ENCODE measurements around the gene PRICKLE4.
A peak's percentile ranks its signal among the peaks of the same experiment; 100 is the strongest.

Gene PRICKLE4

GRCh38 chr6:41780551-41781365, at the start of gene PRICKLE4:
PRICKLE4 (plus strand) TSS chr6:41780782; CDS start chr6:41783474, 2,692 bp downstream.
- DNase-seq (ENCODE audit: low spot score) = peak; percentile 54

- no peak for DNase-seq (ENCODE audit: low spot score)
Measured at GRCh38 chr6:41731561-41732086, 49.0 kb upstream of the PRICKLE4 start.

- no peak for DNase-seq (ENCODE audit: low spot score)
Measured at GRCh38 chr6:41732149-41732548, 48.4 kb upstream of the PRICKLE4 start.

GRCh38 chr6:41732591-41733359, 47.8 kb upstream of the PRICKLE4 start:
- DNase-seq (ENCODE audit: low spot score) = no peak

GRCh38 chr6:41733360-41733706, 47.2 kb upstream of the PRICKLE4 start:
- DNase-seq (ENCODE audit: low spot score) = no peak

- DNase-seq (ENCODE audit: low spot score) = peak; percentile 92
Measured at GRCh38 chr6:41733707-41734665, 46.6 kb upstream of the PRICKLE4 start.

- peak; percentile 89 for DNase-seq (ENCODE audit: low spot score)
Measured at GRCh38 chr6:41734666-41735426, 45.7 kb upstream of the PRICKLE4 start.

- peak; percentile 98 for DNase-seq (ENCODE audit: low spot score)
Measured at GRCh38 chr6:41735427-41736185, 45.0 kb upstream of the PRICKLE4 start, which contains the start of gene TFEB. TFEB (minus strand) TSS chr6:41735608; CDS start chr6:41691213, 44,395 bp downstream.

- DNase-seq (ENCODE audit: low spot score) = no peak
Measured at GRCh38 chr6:41736186-41736733, 44.3 kb upstream of the PRICKLE4 start.

- no peak for DNase-seq (ENCODE audit: low spot score)
Measured at GRCh38 chr6:41736800-41737555, 43.6 kb upstream of the PRICKLE4 start.

- DNase-seq (ENCODE audit: low spot score) = no peak
Measured at GRCh38 chr6:41737591-41738130, 42.9 kb upstream of the PRICKLE4 start.

- DNase-seq (ENCODE audit: low spot score) = no peak
Measured at GRCh38 chr6:41739041-41739440, 41.5 kb upstream of the PRICKLE4 start.

- no peak for DNase-seq (ENCODE audit: low spot score)
Measured at GRCh38 chr6:41740366-41741162, 40.0 kb upstream of the PRICKLE4 start.

GRCh38 chr6:41741625-41742490, 38.7 kb upstream of the PRICKLE4 start:
- no peak for DNase-seq (ENCODE audit: low spot score)

GRCh38 chr6:41743406-41744235, 37.0 kb upstream of the PRICKLE4 start:
- DNase-seq (ENCODE audit: low spot score) = no peak

GRCh38 chr6:41744236-41744787, 36.3 kb upstream of the PRICKLE4 start:
- no peak for DNase-seq (ENCODE audit: low spot score)
